ENCODE measurements around the gene PRELID3B. TPM values are rescaled to one million over a fixed set of nuclear protein-coding genes. Genes with fewer than 3 reads are reported as not detected.

Gene PRELID3B
- total and polyA plus RNA-seq, 10 of the 15 experiments (the other 5 are each of a cell fraction or from before 2014, with no cell fraction given): 72.5 to 151 (median 124) TPM

DNA sequence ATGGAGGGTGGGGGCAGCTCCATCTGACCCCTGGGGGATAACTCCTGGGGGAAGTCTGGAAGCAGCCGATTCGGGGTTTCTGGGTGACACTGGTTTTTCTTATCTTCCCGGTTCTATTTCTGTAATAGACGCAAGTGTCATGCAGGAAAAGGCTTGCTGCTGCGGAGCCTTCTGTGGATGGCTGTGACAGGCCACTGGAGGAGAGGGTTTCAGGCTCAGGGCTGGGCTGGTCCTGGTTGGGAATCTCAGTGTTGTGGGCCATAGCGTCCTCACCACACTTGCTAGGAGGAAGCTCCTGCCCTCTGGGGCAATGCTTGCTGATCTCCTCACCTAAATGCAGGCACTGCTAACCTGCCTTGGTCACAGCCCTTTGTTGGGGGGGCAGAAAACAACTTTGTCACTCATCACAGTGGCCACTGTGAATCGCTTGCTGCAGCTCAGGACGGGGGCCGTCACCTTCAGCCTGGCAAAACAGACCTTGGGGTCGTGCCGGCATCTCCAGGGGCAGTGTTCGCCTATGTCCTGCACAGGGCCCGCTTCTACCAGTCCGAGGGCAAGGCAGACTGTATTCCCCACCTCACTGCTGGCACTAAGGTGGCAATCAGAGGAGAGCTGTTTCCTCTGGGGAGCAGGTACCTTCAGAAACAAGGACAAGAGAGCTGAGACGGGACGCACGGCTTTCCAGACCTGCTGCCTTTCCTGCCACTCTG, 27.8 kb downstream of the PRELID3B start:
- Histone ChIP-seq H3K9ac (ENCODE audit: control insufficient read depth, insufficient read depth, low read length) (no peak overlapping the region), H3K36me3 (ENCODE audit: control insufficient read depth in 2 of 2, insufficient read depth in 2 of 2, low read length in 1 of 2) (peaks cover 0 to 1% of the 10 kb centered on the region in 2 experiments; a peak in 2 of 4 replicates), H3K4me3 (no peak overlapping the region), H3K79me2 (ENCODE audit: control insufficient read depth, insufficient read depth, low read length) (no peaks in the 10 kb centered on the region), H3K27me3 (replicated peaks in 1 of 2; ENCODE audit: control insufficient read depth in 2 of 2, insufficient read depth in 2 of 2, low read length in 1 of 2) (no peaks in the 10 kb centered on the region), H3K9me3 (replicated peaks; ENCODE audit: control insufficient read depth, insufficient read depth, low read length) (no peaks in the 10 kb centered on the region), H3K4me1 (ENCODE audit: control insufficient read depth, insufficient read depth, low read length) (peaks cover 11% of the 10 kb centered on the region), H3K27ac (ENCODE audit: control insufficient read depth, insufficient read depth) (no peak overlapping the region), H3K4me2 (ENCODE audit: control insufficient read depth, insufficient read depth) (no peak overlapping the region), H2AFZ (ENCODE audit: control insufficient read depth, low read depth, low read length) (no peak overlapping the region), H4K20me1 (ENCODE audit: control insufficient read depth, insufficient read depth) (no peaks in the 10 kb centered on the region)
- POLR2A ChIA-PET: no interaction called here
- intact Hi-C loops (cut with micrococcal nuclease; ENCODE audit: unreplicated experiment): no loop called here
- TF ChIP-seq TCF7 (IDR thresholded peaks at IDR 0.05; ENCODE audit: borderline replicate concordance): no peak
- DNase-seq (ENCODE audit: low read depth, low spot score) (no peak), ATAC-seq (no peak), FAIRE-seq (no peak)
- in situ Hi-C loops (cut with MboI): no loop called here
- CTCF ChIA-PET: no interaction called here
- BruUV-seq (replicated peaks): no TSS peak
- RAD21 ChIA-PET (ENCODE audit: unreplicated experiment): no interaction called here
- SMC1A ChIA-PET (ENCODE audit: uncharacterized antibody, unreplicated experiment): no interaction called here
- WGBS (ENCODE audit: insufficient coverage, insufficient replicate concordance, low lambda C conversion rate, missing lambda C conversion rate): 88% methylated on average over 17 of the region's 17 CpGs

DNA sequence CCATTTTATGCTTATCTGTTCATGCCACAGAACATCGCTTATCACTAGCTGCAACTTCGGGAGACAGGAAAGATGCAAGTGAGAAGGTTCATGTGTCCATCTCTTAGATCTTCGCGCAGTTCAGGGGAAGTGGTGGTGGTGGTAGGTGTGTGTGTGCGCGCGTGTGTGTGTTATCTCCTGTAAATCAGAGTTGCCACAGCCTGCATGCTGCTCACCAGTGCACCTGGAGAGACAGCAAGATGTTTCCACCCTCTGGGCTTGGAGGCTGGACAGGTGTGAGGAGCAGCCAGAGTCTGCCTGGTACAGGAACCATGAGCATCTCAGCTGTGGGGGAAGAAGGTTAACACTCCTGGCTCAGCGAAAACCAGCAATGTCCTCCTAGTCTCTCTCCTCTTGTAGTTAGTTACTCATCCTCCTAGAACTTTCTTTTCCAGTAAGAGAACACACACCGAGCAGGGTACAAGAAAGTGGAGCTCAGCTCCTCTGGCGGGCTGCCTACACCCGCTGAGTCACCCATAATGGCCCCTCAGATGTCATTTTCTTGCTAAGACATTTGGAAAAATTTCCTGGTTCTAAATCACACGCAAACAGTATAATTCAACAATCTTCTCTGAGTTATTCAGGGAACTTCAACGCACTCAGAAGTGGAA, 28.5 kb downstream of the PRELID3B start:
- ATAC-seq: no peak
- POLR2A ChIA-PET: no interaction called here
- Histone ChIP-seq H3K9ac (ENCODE audit: control insufficient read depth, insufficient read depth, low read length) (no peak overlapping the region), H4K20me1 (ENCODE audit: control insufficient read depth, insufficient read depth) (no peaks in the 10 kb centered on the region), H3K79me2 (ENCODE audit: control insufficient read depth, insufficient read depth, low read length) (no peaks in the 10 kb centered on the region), H3K4me3 (no peak overlapping the region), H3K4me1 (ENCODE audit: control insufficient read depth, insufficient read depth, low read length) (peaks cover 12% of the 10 kb centered on the region), H3K4me2 (ENCODE audit: control insufficient read depth, insufficient read depth) (no peak overlapping the region), H3K27me3 (replicated peaks in 1 of 2; ENCODE audit: control insufficient read depth in 2 of 2, insufficient read depth in 2 of 2, low read length in 1 of 2) (no peaks in the 10 kb centered on the region), H3K27ac (ENCODE audit: control insufficient read depth, insufficient read depth) (no peak overlapping the region), H3K36me3 (ENCODE audit: control insufficient read depth in 2 of 2, insufficient read depth in 2 of 2, low read length in 1 of 2) (peaks cover 0 to 1% of the 10 kb centered on the region in 2 experiments; a peak in 1 of 4 replicates), H2AFZ (ENCODE audit: control insufficient read depth, low read depth, low read length) (no peak overlapping the region), H3K9me3 (replicated peaks; ENCODE audit: control insufficient read depth, insufficient read depth, low read length) (no peaks in the 10 kb centered on the region)
- no peak for DNase-seq (ENCODE audit: low read depth, low spot score)
- WGBS (ENCODE audit: insufficient coverage, insufficient replicate concordance, low lambda C conversion rate, missing lambda C conversion rate): 69% methylated on average over 13 of the region's 13 CpGs
- SMC1A ChIA-PET (ENCODE audit: uncharacterized antibody, unreplicated experiment): no interaction called here
- in situ Hi-C loops (cut with MboI) (no loop called here), intact Hi-C loops (cut with micrococcal nuclease; ENCODE audit: unreplicated experiment) (no loop called here)
- TF ChIP-seq, protein P1, sequence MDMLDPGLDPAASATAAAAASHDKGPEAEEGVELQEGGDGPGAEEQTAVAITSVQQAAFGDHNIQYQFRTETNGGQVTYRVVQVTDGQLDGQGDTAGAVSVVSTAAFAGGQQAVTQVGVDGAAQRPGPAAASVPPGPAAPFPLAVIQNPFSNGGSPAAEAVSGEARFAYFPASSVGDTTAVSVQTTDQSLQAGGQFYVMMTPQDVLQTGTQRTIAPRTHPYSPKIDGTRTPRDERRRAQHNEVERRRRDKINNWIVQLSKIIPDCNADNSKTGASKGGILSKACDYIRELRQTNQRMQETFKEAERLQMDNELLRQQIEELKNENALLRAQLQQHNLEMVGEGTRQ (IDR thresholded peaks at IDR 0.05; ENCODE audit: borderline replicate concordance, low read depth, low read length): no peak
- TF ChIP-seq, protein P2, sequence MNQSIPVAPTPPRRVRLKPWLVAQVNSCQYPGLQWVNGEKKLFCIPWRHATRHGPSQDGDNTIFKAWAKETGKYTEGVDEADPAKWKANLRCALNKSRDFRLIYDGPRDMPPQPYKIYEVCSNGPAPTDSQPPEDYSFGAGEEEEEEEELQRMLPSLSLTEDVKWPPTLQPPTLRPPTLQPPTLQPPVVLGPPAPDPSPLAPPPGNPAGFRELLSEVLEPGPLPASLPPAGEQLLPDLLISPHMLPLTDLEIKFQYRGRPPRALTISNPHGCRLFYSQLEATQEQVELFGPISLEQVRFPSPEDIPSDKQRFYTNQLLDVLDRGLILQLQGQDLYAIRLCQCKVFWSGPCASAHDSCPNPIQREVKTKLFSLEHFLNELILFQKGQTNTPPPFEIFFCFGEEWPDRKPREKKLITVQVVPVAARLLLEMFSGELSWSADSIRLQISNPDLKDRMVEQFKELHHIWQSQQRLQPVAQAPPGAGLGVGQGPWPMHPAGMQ (IDR thresholded peaks at IDR 0.05; ENCODE audit: borderline replicate concordance): no peak
- no peak for TF ChIP-seq CHD4 (IDR thresholded peaks at IDR 0.05)
- TF ChIP-seq, protein P3, sequence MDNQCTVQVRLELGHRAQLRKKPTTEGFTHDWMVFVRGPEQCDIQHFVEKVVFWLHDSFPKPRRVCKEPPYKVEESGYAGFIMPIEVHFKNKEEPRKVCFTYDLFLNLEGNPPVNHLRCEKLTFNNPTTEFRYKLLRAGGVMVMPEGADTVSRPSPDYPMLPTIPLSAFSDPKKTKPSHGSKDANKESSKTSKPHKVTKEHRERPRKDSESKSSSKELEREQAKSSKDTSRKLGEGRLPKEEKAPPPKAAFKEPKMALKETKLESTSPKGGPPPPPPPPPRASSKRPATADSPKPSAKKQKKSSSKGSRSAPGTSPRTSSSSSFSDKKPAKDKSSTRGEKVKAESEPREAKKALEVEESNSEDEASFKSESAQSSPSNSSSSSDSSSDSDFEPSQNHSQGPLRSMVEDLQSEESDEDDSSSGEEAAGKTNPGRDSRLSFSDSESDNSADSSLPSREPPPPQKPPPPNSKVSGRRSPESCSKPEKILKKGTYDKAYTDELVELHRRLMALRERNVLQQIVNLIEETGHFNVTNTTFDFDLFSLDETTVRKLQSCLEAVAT (IDR thresholded peaks at IDR 0.05): no peak
- no peak for TF ChIP-seq ZNF622 (IDR thresholded peaks at IDR 0.05)
- TF ChIP-seq SMAD1 (IDR thresholded peaks at IDR 0.05; ENCODE audit: low read depth, partially characterized antibody): no peak
- TF ChIP-seq, protein P4, sequence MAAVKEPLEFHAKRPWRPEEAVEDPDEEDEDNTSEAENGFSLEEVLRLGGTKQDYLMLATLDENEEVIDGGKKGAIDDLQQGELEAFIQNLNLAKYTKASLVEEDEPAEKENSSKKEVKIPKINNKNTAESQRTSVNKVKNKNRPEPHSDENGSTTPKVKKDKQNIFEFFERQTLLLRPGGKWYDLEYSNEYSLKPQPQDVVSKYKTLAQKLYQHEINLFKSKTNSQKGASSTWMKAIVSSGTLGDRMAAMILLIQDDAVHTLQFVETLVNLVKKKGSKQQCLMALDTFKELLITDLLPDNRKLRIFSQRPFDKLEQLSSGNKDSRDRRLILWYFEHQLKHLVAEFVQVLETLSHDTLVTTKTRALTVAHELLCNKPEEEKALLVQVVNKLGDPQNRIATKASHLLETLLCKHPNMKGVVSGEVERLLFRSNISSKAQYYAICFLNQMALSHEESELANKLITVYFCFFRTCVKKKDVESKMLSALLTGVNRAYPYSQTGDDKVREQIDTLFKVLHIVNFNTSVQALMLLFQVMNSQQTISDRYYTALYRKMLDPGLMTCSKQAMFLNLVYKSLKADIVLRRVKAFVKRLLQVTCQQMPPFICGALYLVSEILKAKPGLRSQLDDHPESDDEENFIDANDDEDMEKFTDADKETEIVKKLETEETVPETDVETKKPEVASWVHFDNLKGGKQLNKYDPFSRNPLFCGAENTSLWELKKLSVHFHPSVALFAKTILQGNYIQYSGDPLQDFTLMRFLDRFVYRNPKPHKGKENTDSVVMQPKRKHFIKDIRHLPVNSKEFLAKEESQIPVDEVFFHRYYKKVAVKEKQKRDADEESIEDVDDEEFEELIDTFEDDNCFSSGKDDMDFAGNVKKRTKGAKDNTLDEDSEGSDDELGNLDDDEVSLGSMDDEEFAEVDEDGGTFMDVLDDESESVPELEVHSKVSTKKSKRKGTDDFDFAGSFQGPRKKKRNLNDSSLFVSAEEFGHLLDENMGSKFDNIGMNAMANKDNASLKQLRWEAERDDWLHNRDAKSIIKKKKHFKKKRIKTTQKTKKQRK (IDR thresholded peaks at IDR 0.05; ENCODE audit: low read depth, low read length): no peak
- no peak for FAIRE-seq
- BruUV-seq (replicated peaks): no TSS peak
- CTCF ChIA-PET: no interaction called here
- RAD21 ChIA-PET (ENCODE audit: unreplicated experiment): no interaction called here
